ENCODE results near the gene COL4A2.
"Not testable (repeated sequence)": the region's sequence is repeated elsewhere in the genome, so short reads cannot be mapped to it uniquely, and the experiment has no call there.

The COL4A2 gene

GRCh38 chr13:110475117-110475516 lies 168.0 kb downstream of the COL4A2 start:
- no peak for DNase-seq (ENCODE audit: low spot score)

DNA sequence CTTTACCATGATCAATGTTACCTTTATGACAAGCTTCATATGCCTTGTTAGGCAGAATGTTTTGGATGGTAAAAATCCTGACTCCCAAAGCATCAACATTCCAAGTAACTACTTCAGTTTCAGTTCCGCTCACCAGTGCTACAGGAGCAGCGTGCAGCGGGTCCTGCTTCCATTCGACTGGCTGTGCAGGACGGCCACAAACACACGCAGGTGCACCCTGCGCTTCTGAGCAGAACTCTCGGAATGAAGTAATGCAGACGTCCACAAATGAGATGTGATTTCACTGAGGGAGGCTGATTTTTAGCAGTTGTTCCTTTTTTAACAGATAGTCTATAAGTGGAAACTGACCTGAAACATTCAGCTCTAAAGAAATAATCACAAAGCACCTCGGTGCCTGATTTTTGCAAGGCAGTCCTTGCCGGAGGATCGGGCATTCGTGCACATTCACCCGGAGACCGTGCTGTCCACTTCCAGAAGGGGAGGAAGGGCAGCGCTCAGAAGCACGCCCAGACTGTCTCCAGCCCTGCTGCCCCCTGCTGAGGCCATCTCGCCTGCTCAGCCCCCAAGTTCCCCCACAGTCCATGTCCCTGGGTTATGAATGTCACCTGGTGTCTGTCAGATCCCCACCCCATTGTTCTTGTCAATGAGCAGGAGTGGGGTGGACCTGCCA lies 168.6 kb downstream of the COL4A2 start:
- DNase-seq (ENCODE audit: low spot score), result no peak

GRCh38 chr13:110476220-110476617 lies 169.1 kb downstream of the COL4A2 start:
- no peak for DNase-seq (ENCODE audit: low spot score)

- DNase-seq (ENCODE audit: low spot score), result no peak
These were observed 170.7 kb downstream of the COL4A2 start for GRCh38 chr13:110477706-110478245.

DNA sequence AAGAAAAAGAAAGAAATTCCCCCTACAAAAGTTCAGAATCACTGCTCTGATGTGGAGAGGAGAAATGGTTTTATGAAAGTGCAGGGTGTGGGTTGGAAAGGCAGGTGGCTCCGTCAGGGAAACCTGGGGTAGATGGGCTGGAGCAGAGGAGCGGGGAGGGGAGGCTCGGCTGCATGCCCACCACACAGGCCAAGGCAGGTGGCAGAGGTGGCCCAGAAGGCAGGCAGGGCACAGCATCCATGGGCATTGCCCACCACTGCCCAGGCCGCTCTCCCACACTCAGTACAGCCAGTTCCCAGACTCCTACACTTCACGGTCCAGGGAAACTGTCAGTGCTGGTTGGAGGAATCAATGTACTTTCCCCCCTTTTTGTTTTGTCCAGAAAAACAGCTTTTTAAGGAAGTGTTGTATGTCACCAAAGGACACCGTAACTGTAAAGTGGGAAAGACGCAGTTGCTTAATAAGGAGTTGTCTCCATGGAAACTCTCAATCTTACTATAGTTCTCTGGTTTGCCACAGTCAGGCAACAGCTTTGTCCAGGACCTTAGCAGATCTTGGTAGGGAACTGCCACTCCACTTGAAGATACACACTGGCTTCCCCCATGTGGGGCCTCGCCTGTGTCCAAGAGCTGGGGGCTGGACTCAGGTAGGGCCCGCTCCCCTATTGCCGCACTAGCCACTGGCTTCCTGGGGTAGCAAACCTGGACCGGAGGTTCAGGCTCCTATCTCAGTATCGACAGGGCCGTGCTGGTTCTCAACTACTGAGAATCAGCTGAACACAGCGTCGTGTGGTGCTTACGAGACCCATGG lies 171.5 kb downstream of the COL4A2 start:
- DNase-seq (ENCODE audit: low spot score), result no peak

DNA sequence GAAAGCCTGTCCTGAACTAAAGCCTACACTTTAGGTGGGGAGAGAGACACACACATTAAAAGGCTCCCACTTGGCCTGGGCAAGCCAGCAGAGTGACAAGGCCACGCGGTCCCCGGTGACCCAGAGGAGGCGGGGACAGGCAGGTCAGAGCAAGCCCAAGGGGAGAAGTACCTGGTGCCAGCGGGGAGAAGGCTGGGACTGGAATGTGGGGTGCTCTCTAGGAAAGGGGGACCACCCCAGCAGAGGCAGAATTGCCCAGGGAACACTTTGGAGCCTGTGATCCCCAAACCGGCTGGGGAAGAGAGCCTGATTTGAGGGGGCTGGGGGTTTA lies 172.1 kb downstream of the COL4A2 start:
- DNase-seq (ENCODE audit: low spot score), result no peak

DNA sequence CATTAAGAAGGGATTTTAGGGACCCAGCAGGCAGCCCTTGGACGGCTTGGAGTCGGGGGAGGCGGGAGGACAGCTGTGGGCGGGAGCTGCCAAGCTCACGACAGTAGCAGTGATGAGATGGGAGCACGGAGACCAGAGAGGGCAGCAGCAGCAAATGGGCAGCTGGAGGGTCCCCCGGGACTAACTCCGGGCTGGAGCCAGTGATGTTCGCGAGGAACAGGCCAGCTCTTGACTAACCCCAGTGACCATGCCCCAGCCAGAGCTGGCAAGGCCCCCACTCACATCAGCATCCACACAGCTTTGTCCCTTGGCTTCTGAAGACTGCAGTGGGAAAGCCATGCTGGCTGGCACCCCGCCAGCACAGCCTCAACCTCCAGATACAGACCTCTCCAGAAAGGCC lies 172.6 kb downstream of the COL4A2 start:
- DNase-seq (ENCODE audit: low spot score), result no peak

- DNase-seq (ENCODE audit: low spot score), result no peak
These were observed 173.1 kb downstream of the COL4A2 start for GRCh38 chr13:110480161-110480560.

GRCh38 chr13:110483386-110483968 lies 176.4 kb downstream of the COL4A2 start:
- DNase-seq (ENCODE audit: low spot score), result no peak

DNA sequence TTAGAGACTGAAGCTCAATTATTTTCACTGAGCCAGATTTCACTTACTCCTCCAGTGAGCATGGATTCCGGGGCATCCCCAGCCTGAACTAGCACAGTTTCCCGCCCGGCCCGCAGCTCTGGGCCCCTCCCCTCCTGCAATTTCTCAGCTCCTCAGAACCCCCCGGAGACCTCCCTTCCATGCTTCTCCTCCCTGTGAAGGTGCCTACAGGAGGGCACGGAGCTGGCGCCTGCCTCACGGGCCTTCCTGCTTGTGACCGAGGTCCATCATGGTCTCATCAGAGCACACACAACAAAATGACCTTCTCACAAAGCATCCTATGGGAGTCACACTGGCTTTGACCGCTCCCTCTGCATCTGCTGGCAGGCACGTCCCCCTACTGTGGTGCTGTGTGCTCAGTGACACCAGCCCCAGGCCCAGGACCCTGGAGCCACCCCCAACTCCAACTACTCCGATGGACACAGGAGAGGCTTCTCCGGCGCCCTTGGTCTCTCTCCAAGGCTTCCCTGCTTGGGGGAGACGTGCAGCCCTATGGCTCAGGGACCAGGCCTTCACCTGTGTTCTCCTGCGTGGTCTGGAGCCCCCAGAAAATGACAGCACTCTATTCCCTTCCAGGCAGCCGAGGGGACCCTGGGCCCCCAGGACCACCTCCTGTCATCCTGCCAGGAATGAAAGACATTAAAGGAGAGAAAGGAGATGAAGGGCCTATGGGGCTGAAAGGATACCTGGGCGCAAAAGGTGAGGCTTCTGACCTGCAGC lies 177.4 kb downstream of the COL4A2 start:
- no peak for DNase-seq (ENCODE audit: low spot score)

DNA sequence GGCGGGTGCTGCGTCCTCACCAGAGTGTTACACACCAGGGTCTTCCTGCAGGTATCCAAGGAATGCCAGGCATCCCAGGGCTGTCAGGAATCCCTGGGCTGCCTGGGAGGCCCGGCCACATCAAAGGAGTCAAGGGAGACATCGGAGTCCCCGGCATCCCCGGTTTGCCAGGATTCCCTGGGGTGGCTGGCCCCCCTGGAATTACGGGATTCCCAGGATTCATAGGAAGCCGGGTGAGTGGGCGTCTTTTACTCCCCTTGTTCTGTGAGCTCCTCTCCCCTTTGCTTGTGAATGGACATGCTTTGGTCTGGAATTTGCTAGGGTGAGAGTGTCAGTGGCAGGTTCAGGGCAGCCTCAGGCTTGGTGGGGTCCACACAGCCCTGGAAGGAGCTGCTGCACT lies 178.5 kb downstream of the COL4A2 start:
- DNase-seq (ENCODE audit: low spot score), result no peak

DNA sequence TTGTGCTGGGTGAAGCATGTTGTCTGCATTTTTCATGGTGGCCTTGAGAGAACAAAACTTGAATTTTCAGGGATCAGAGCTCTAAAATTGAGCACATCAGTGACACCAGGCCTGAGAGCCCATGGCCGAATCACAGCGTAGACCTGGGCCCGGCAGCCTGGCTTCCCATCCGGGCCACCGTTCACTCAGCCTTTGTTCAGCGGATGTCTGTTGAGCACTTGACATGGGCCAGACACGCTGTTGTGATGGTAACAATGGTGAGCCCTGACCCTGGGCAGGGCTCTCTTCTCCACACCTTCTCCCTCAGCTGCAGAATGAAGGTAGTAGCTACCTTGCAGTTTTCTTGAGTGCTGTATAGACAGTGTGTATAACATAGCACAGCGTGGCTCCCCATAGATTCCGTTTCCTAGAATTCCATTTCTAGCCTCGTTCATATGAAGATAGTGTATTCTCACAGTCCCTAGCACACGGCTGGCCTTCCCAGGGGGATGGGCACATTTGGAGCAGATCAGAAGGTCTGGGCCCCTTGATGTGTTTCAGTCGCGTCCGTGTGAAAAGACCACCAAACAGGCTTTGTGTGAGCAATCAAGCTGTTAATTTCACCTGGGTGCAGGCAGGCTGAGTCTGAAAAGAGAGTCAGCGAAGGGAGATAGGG lies 179.1 kb downstream of the COL4A2 start:
- no peak for DNase-seq (ENCODE audit: low spot score)

DNA sequence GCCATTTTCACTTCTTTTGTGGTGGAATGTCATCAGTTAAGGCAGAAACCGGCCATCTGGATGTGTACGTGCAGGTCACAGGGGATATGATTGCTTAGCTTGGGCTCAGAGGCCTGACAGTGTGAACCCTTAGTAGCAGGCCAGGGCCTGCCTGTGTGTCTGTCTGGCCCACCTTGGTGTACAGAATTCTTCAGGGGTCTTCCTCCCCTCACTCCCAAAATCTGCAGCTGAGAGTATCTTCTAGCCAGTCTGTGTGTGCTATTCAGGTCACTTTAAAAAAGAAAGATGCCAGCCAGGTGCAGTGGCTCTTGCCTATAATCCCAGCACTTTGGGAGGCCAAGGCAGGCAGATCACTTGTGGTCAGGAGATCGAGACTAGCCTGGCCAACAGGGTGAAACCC lies 179.8 kb downstream of the COL4A2 start:
- not testable (repeated sequence) for DNase-seq (ENCODE audit: low spot score)

- no peak for DNase-seq (ENCODE audit: low spot score)
These were observed 183.1 kb downstream of the COL4A2 start for GRCh38 chr13:110490009-110490770.

GRCh38 chr13:110491869-110492678 lies 185.0 kb downstream of the COL4A2 start:
- DNase-seq (ENCODE audit: low spot score), result no peak

DNA sequence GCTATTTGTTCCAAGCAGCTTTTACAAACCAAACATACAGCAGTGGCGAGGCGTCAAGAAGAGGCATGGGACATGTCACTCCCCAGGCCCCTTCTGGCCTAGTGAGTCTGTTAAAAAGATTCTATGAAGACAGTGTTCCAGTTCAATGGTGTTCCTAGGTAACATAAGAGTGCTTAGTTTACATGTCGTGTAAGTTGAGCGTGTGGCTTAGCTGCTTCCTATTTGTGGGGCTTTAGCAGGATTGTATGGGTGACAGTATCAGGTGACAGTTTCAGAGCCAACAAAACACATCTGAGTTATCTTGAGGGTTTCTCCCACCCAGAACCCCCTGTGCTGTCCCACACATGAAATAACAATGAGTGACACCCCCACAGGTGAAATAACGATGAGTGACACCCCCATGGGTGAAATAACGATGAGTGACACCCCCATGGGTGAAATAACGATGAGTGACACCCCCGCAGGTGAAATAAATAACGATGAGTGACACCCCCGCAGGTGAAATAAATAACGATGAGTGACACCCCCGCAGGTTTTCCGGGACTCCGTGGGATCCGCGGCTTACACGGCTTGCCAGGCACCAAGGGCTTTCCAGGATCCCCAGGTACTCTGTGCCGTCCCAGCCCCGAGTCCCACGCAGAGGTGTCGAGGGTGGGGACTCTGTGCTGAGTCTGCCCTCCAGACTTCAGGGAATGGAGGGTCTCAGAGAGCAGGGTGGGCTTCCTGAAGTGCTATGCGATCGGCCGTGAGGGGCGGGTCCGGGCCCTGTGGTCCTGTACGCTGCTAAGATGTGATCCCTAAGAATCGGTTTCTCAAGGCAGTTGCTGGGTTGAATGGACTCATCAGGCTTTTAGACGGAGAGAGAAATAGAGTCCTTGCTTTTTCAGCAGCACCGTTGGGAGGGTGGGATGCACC lies 185.9 kb downstream of the COL4A2 start:
- no peak for DNase-seq (ENCODE audit: low spot score)

GRCh38 chr13:110493613-110494012 lies 186.5 kb downstream of the COL4A2 start:
- DNase-seq (ENCODE audit: low spot score), result no peak

GRCh38 chr13:110495376-110495775 lies 188.3 kb downstream of the COL4A2 start:
- no peak for DNase-seq (ENCODE audit: low spot score)

DNA sequence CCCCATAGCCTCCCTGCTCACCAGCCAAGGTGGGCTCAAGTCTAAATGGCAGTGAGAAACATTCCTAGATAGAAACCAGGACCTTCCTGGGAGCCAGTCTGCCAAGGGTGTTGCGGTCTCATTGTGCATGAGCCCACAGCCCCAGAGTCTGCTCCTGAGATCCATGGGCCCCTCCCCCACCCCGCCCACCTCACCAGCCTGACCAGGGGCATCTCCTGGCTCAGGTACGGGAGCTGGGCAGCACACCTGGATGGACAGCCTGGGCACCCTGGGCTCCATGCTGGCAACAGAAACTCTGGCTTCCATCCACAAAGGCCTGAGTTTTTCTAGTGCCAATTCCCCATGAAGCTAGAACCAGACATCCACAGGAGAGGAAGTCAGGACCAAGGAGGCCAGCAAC lies 188.8 kb downstream of the COL4A2 start:
- no peak for DNase-seq (ENCODE audit: low spot score)

Data from CD4-positive, alpha-beta T cell treated with Interleukin-15 for 4 hours (primary cell).